22Rv1 (cell line): ENCODE results near the gene ATP11A.
"Not testable (repeated sequence)": the region's sequence is repeated elsewhere in the genome, so short reads cannot be mapped to it uniquely, and the experiment has no call there.

Experiments
- H3K27ac ChIP-seq: fragments of 450-650 bp; 2 replicates; pipeline ENCODE4 v1.5.1; 2017
- ZFX ChIP-seq: fragments of 450-650 bp; IDR thresholded peaks from 2 replicates; pipeline ENCODE4 v1.6.1; 2017; ENCODE audit warnings: antibody characterized with exemption, borderline replicate concordance
- TF ChIP-seq, protein P1 (sequence below): fragments of 450-650 bp; IDR thresholded peaks from 2 replicates; pipeline ENCODE4 v1.5.1; 2017; ENCODE audit warnings: mild to moderate bottlenecking

ATP11A gene

DNA sequence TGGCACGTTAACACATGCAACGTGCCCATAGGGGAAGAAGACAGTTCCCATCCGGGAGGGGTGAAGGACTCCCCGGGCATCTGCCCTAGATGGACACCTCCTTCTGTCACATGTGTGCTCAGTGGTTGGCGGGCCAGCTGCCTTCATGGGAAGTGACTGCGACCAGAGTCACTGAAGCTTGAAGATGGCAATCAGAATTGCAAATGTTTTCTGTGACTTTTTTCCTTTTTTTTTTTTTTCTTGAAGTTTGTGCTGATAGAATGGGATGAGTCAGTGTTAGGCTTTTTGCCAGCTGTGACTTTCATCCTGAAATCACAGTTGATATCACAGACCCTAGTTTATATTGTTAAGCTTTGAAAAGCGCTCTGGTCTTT lies 170.0 kb downstream of the ATP11A start:
- TF ChIP-seq ZFX = no peak
- TF ChIP-seq, protein P1, sequence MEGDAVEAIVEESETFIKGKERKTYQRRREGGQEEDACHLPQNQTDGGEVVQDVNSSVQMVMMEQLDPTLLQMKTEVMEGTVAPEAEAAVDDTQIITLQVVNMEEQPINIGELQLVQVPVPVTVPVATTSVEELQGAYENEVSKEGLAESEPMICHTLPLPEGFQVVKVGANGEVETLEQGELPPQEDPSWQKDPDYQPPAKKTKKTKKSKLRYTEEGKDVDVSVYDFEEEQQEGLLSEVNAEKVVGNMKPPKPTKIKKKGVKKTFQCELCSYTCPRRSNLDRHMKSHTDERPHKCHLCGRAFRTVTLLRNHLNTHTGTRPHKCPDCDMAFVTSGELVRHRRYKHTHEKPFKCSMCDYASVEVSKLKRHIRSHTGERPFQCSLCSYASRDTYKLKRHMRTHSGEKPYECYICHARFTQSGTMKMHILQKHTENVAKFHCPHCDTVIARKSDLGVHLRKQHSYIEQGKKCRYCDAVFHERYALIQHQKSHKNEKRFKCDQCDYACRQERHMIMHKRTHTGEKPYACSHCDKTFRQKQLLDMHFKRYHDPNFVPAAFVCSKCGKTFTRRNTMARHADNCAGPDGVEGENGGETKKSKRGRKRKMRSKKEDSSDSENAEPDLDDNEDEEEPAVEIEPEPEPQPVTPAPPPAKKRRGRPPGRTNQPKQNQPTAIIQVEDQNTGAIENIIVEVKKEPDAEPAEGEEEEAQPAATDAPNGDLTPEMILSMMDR = no peak
- no peak overlapping the region for H3K27ac ChIP-seq

DNA sequence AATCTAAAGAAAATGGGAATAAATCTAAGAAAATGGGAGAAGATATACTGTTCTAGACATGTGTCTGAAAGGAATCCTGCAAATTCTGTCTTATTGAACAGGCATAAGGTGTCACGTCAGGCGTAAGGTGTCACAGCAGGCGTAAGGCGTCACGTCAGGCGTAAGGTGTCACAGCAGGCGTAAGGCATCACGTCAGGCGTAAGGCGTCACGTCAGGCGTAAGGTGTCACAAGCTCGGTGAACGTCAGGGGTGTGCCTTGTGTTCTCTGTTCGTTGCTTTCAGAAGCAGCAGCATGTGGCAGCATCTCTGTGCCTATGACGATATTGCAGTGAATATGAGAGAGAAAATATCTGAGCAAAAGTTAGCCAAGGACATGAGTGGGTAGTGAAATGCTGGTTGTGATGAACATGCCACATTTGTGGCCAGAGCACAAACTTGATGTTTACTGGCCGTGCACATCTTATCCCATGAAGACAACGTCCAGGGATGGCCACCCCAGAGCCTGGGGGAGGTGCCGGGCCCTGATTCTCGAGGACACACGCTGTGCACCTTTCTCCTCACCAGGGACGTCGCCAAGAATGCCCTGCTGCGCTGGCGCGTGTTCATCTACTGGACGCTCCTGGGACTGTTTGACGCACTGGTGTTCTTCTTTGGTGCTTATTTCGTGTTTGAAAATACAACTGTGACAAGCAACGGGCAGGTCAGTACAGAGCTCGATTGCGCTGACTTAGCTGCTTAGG lies 172.2 kb downstream of the ATP11A start:
- TF ChIP-seq, protein P1 = no peak
- TF ChIP-seq ZFX = no peak
- H3K27ac ChIP-seq = no peak overlapping the region

DNA sequence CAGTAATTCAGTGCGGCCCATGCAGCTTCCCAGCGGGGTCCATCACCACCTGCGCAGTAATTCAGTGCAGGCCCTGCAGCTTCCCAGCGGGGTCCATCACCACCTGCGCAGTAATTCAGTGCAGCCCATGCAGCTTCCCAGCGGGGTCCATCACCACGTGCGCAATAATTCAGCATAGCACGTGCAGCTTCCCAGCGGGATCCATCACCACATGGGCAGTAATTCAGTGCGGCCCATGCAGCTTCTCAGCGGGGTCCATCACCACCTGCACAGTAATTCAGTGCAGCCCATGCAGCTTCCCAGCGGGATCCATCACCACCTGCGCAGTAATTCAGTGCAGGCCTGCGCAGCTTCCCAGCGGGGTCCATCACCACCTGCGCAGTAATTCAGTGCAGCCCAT lies 173.5 kb downstream of the ATP11A start:
- not testable (repeated sequence) for H3K27ac ChIP-seq

DNA sequence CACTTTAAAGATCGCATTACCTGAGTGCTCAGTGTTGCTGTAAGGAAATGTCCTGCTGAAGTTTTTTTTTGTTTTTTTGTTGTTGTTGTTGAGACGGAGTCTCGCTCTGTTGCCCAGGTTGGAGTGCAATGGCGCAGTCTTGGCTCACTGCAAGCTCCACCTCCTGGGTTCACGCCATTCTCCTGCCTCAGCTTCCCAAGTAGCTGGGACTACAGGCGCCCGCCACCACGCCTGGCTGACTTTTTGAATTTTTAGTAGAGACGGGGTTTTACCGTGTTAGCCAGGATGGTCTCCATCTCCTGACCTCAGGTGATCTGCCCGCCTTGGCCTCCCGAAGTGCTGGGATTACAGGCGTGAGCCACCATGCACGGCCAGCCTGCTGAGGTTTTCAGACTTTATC lies 175.6 kb downstream of the ATP11A start:
- not testable (repeated sequence) for H3K27ac ChIP-seq

DNA sequence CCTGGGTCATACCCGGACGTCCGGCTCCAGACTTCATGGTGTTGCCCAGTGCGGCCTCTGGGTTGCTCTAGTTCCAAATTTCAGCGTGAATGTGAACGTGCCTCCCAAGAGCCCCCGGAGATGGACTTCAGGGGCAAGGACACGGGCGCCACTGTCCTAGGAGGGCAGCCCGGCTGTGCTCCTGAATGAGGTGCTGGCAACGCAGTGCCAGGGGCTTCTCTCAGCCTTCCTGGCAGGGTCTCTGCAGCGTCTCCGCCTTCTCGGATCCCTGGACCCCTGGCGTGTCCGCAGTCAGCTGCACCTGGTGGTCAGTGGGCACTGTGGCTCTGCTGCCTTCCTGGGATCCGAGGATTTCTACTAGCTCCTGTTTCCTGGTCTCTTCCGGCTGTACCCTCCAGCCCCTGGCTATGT lies 177.5 kb downstream of the ATP11A start:
- TF ChIP-seq, protein P1 = no peak
- no peak for TF ChIP-seq ZFX
- H3K27ac ChIP-seq = no peak overlapping the region

DNA sequence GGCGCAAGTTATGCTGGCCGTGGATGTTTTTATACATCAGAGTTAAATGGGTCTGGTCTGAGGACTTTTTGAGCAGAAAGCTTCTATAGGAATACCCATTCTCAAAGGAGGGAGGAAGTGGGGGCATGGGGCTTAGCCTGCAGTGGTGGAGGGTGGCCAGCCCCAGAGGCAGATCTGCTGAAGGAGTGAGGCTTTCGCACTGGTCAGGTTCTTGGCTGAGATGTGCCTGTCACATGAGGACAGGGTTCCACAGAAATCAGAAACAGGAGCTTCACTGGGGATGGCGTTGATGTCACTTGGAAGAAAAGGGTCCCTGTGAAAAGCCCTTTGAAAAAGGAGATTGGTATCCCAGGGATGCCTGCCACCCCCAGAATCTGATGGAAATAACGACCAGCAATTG lies 178.5 kb downstream of the ATP11A start:
- H3K27ac ChIP-seq = no peak overlapping the region
- TF ChIP-seq, protein P1 = no peak

DNA sequence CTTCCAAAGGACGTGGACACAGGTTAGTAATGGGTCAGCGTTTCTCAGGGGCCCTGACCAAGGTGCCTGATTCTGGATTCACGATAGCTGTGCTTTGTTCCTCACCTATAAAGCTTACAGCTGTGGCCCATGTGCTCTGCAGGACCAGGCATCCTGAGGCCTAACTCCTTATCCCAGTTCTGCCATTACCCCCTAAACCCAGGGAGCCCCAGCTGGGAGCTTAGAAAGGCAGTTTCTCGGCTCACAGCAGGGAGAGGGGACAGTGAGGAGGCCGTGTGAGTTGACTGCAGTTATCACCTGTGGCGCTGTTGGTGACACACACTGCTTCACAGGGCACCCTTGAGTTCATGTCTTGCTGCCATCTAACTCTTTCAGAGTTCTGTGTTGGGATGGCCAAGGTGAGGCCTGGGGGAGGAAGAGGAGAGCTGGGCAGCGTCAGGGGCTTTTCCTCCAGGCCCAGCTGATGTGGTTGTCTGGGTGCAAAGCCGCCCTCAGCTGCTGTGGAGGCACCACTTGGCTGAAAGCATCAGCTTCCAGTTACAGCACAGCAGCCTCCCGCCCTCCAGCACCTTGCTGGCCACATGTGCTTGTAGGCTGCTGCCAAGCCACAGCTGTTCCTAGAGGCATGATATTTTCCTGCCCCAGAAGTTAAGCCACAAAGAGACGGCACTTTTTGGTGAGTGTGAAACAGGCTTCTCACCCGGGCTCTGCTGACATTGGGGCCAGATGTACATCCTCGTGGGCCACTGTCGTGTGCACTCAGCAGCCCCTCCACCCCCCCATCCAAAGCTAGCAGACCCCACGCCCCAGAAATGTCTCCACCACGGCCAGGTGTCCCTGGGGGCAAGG lies 179.6 kb downstream of the ATP11A start:
- TF ChIP-seq, protein P1 = no peak
- TF ChIP-seq ZFX = no peak
- no peak overlapping the region for H3K27ac ChIP-seq

DNA sequence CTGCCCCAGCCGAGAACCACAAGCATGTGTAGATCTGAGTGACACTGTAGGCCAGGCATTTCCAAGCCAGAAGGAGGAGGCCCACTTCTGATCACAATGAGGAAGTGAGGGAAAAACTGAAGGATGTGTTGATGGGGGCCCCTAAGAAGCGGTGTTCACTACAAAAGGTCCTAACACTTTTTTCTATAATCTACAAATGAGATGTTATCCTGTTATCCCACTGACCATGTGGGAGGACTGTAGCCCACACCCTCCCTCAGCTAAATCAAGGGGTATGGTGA lies 180.2 kb downstream of the ATP11A start:
- no peak for TF ChIP-seq ZFX
- TF ChIP-seq, protein P1 = no peak
- no peak overlapping the region for H3K27ac ChIP-seq
